ENCODE measurements around the gene PPP1R3G. TPM values are rescaled to one million over a fixed set of nuclear protein-coding genes. Genes with fewer than 3 reads are reported as not detected.
"Not testable (repeated sequence)": the region's sequence is repeated elsewhere in the genome, so short reads cannot be mapped to it uniquely, and the experiment has no call there.

The PPP1R3G gene
- total RNA-seq, 1 experiment from 2014 or later, result not detected

DNA sequence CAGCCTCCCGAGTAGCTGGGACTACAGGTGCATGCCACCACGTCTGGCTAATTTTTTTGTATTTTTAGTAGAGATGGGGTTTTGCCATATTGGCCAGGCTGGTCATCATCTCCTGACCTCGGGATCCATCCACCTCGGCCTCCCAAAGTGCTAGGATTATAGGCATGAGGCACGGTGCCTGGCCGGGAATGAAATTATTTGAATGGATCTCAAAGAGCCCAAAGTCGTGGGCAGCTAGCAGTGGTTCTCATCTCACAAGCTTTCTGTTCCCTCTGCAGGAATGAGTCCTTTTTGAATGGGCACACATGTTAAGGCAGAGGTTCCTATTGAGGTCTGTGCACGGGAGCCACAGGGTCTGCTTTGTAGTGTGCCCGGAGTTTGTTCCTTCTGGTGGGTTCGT is 34.9 kb downstream of the PPP1R3G start:
- Histone ChIP-seq H4K20me1 (ENCODE audit: control insufficient read depth, insufficient read depth, insufficient read length) (no peaks in the 10 kb centered on the region), H3T11ph (ENCODE audit: low read length) (no peak overlapping the region), H3K9me3 (ENCODE audit: control insufficient read depth, low read depth, low read length) (no peaks in the 10 kb centered on the region), H3K14ac (ENCODE audit: insufficient read depth, low read length) (no peak overlapping the region), H2BK12ac (ENCODE audit: insufficient read length, low read depth, low read length) (no peak overlapping the region), H2BK5ac (ENCODE audit: insufficient read length, low read length) (no peak overlapping the region), H3K56ac (ENCODE audit: insufficient read length, low read depth, low read length) (no peak overlapping the region), H3K18ac (ENCODE audit: insufficient read length, low read depth, low read length) (no peak overlapping the region), H2AK5ac (ENCODE audit: insufficient read length, low read length) (no peak overlapping the region), H2AFZ (ENCODE audit: low read length) (no peak overlapping the region), H4K91ac (ENCODE audit: insufficient read length, low read depth, low read length) (no peak overlapping the region), H3K4me2 (ENCODE audit: insufficient read depth, insufficient read length, low read length) (no peak overlapping the region), H3K27ac (ENCODE audit: insufficient read length, low read depth, low read length) (no peak overlapping the region), H3K27me3 (ENCODE audit: insufficient read depth, low read length) (no peaks in the 10 kb centered on the region), H2BK15ac (ENCODE audit: low read depth, low read length) (no peak overlapping the region), H3K4me1 (ENCODE audit: insufficient read depth, low read length) (no peaks in the 10 kb centered on the region), H3K79me2 (ENCODE audit: insufficient read depth, low read length) (no peaks in the 10 kb centered on the region), H3K79me1 (ENCODE audit: insufficient read depth, low read depth, low read length, poor library complexity, severe bottlenecking) (no peaks in the 10 kb centered on the region), H4K5ac (ENCODE audit: insufficient read length, low read depth, low read length) (no peak overlapping the region), H3K4ac (ENCODE audit: low read depth, low read length) (no peak overlapping the region), H3K23me2 (ENCODE audit: insufficient read length, low read depth, low read length, poor library complexity, severe bottlenecking) (peaks cover 4% of the 10 kb centered on the region), H3K9ac (ENCODE audit: extremely low read depth, insufficient read length, low read length) (no peak overlapping the region), H4K8ac (replicated peaks; ENCODE audit: insufficient read length, low read depth, low read length) (no peak overlapping the region), H2BK20ac (ENCODE audit: low read depth, low read length, poor library complexity, severe bottlenecking) (no peak overlapping the region), H2BK120ac (ENCODE audit: low read depth, low read length, poor library complexity, severe bottlenecking) (no peak overlapping the region), H3K23ac (ENCODE audit: insufficient read length, low read depth, low read length) (no peak overlapping the region)
- H3K4me1 Mint-ChIP-seq, result peaks cover 0 to 4% of the 10 kb centered on the region in 2 experiments; a peak in 2 of 4 replicates
- H3K4me3 Mint-ChIP-seq, result no peak overlapping the region
- peaks cover 5 to 6% (median 6%) of the 10 kb centered on the region in 3 experiments; a peak in 3 of 7 replicates for H3K36me3 Mint-ChIP-seq (ENCODE audit: insufficient read depth in 1 of 3, low read depth in 3 of 3)
- no peak overlapping the region for H3K27ac Mint-ChIP-seq
- H3K27me3 Mint-ChIP-seq (ENCODE audit: low read depth), result no peaks in the 10 kb centered on the region
- H3K9me3 Mint-ChIP-seq, result no peaks in the 10 kb centered on the region; a peak in 1 of 5 replicates
- no CpG with 5 or more reads among the region's 10 CpGs for WGBS (ENCODE audit: extremely low coverage, insufficient read length, low lambda C conversion rate)
- no peak for DNase-seq
- TF ChIP-seq, protein P1, sequence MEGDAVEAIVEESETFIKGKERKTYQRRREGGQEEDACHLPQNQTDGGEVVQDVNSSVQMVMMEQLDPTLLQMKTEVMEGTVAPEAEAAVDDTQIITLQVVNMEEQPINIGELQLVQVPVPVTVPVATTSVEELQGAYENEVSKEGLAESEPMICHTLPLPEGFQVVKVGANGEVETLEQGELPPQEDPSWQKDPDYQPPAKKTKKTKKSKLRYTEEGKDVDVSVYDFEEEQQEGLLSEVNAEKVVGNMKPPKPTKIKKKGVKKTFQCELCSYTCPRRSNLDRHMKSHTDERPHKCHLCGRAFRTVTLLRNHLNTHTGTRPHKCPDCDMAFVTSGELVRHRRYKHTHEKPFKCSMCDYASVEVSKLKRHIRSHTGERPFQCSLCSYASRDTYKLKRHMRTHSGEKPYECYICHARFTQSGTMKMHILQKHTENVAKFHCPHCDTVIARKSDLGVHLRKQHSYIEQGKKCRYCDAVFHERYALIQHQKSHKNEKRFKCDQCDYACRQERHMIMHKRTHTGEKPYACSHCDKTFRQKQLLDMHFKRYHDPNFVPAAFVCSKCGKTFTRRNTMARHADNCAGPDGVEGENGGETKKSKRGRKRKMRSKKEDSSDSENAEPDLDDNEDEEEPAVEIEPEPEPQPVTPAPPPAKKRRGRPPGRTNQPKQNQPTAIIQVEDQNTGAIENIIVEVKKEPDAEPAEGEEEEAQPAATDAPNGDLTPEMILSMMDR (conservative IDR thresholded peaks at IDR 0.05), result no peak

DNA sequence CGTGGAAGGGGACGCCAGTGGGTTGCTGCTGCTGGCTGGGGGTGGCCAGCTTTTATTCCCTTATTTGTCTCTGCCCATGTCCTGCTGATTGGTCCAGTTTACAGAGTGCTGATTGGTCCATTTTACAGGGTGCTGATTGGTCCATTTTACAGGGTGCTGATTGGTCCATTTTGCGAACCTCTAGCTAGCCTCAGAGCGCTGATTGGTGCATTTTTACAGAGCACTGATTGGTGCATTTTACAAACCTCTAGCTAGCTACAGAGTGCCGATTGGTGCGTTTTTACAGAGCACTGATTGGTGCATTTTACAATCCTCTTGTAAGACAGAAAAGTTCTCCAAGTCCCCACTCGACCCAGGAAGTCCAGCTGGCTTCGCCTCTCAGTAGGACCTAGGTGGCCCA is 35.4 kb downstream of the PPP1R3G start:
- H3K27ac Mint-ChIP-seq; H3K27me3 ChIP-seq (ENCODE audit: insufficient read depth, low read length); H3T11ph ChIP-seq (ENCODE audit: low read length); H4K8ac ChIP-seq (replicated peaks; ENCODE audit: insufficient read length, low read depth, low read length); H4K20me1 ChIP-seq (ENCODE audit: control insufficient read depth, insufficient read depth, insufficient read length); H3K27me3 Mint-ChIP-seq (ENCODE audit: low read depth); H3K27ac ChIP-seq (ENCODE audit: insufficient read length, low read depth, low read length); H2BK15ac ChIP-seq (ENCODE audit: low read depth, low read length); H3K79me1 ChIP-seq (ENCODE audit: insufficient read depth, low read depth, low read length, poor library complexity, severe bottlenecking); H2BK5ac ChIP-seq (ENCODE audit: insufficient read length, low read length); H3K9ac ChIP-seq (ENCODE audit: extremely low read depth, insufficient read length, low read length); H2BK120ac ChIP-seq (ENCODE audit: low read depth, low read length, poor library complexity, severe bottlenecking); H3K9me3 ChIP-seq (ENCODE audit: control insufficient read depth, low read depth, low read length); H3K23ac ChIP-seq (ENCODE audit: insufficient read length, low read depth, low read length); H3K4me1 ChIP-seq (ENCODE audit: insufficient read depth, low read length); H3K56ac ChIP-seq (ENCODE audit: insufficient read length, low read depth, low read length); H3K9me3 Mint-ChIP-seq; H4K5ac ChIP-seq (ENCODE audit: insufficient read length, low read depth, low read length); H4K91ac ChIP-seq (ENCODE audit: insufficient read length, low read depth, low read length); H3K36me3 Mint-ChIP-seq (ENCODE audit: insufficient read depth in 1 of 3, low read depth in 3 of 3); H3K4me1 Mint-ChIP-seq; H2AK5ac ChIP-seq (ENCODE audit: insufficient read length, low read length); H3K23me2 ChIP-seq (ENCODE audit: insufficient read length, low read depth, low read length, poor library complexity, severe bottlenecking); H3K4ac ChIP-seq (ENCODE audit: low read depth, low read length); H2BK12ac ChIP-seq (ENCODE audit: insufficient read length, low read depth, low read length); H3K4me2 ChIP-seq (ENCODE audit: insufficient read depth, insufficient read length, low read length); DNase-seq; H2AFZ ChIP-seq (ENCODE audit: low read length); H3K79me2 ChIP-seq (ENCODE audit: insufficient read depth, low read length); H3K14ac ChIP-seq (ENCODE audit: insufficient read depth, low read length); H3K18ac ChIP-seq (ENCODE audit: insufficient read length, low read depth, low read length); H2BK20ac ChIP-seq (ENCODE audit: low read depth, low read length, poor library complexity, severe bottlenecking); H3K4me3 Mint-ChIP-seq: not testable (repeated sequence)
- WGBS (ENCODE audit: extremely low coverage, insufficient read length, low lambda C conversion rate), result no CpG with 5 or more reads among the region's 8 CpGs
